GM18873 (cell line): ENCODE results near the gene SAMD1.
"Not testable (repeated sequence)": the region's sequence is repeated elsewhere in the genome, so short reads cannot be mapped to it uniquely, and the experiment has no call there.

ENCODE experiments used
- ATAC-seq: cut with Tn5 transposase; IDR thresholded peaks from one replicate; pipeline ENCODE4 v1.9.1; 2021; ENCODE audit warnings: mild to moderate bottlenecking, moderate library complexity, moderate number of reproducible peaks; ENCODE audit not compliant: unreplicated experiment, low FRiP score

Gene SAMD1

GRCh38 chr19:14042659-14043608 is 47.6 kb downstream of the SAMD1 start:
- ATAC-seq, result not testable (repeated sequence)

- ATAC-seq, result no peak
These were observed 51.4 kb downstream of the SAMD1 start for GRCh38 chr19:14039181-14039580.
